ENCODE results near the gene SLC25A38. TPM values are rescaled to one million over a fixed set of nuclear protein-coding genes. Genes with fewer than 3 reads are reported as not detected.
"Not testable (repeated sequence)": the region's sequence is repeated elsewhere in the genome, so short reads cannot be mapped to it uniquely, and the experiment has no call there.

The SLC25A38 gene
- polyA plus RNA-seq, 1 donor from 2014 or later = 50.7 TPM

GRCh38 chr3:39358333-39358732, 24.8 kb upstream of the SLC25A38 start:
- peaks cover 4 to 8% (median 4%) of the 10 kb centered on the region in 3 donors for H3K4me1 Mint-ChIP-seq
- H3K27ac Mint-ChIP-seq = no peak overlapping the region
- no peak overlapping the region for H3K4me3 Mint-ChIP-seq
- H3K36me3 Mint-ChIP-seq = peaks cover 1% of the 10 kb centered on the region
- H3K9me3 Mint-ChIP-seq = peaks cover 0 to 3% (median 0%) of the 10 kb centered on the region in 3 donors
- peaks cover 5% of the 10 kb centered on the region for H3K27me3 Mint-ChIP-seq

GRCh38 chr3:39361252-39361927, 21.8 kb upstream of the SLC25A38 start:
- Mint-ChIP-seq H3K4me3 (no peak overlapping the region), H3K9me3 (peaks cover 0 to 2% (median 0%) of the 10 kb centered on the region in 3 donors), H3K36me3 (peaks cover 1% of the 10 kb centered on the region), H3K27me3 (no peaks in the 10 kb centered on the region), H3K27ac (no peak overlapping the region), H3K4me1 (peaks cover 4 to 8% (median 4%) of the 10 kb centered on the region in 3 donors)

GRCh38 chr3:39362192-39362591, 21.0 kb upstream of the SLC25A38 start:
- no peak overlapping the region for H3K27ac Mint-ChIP-seq
- H3K4me1 Mint-ChIP-seq = peaks cover 4 to 8% (median 4%) of the 10 kb centered on the region in 3 donors
- H3K36me3 Mint-ChIP-seq = peaks cover 1% of the 10 kb centered on the region
- peaks cover 0 to 2% (median 0%) of the 10 kb centered on the region in 3 donors for H3K9me3 Mint-ChIP-seq
- no peak overlapping the region for H3K4me3 Mint-ChIP-seq
- H3K27me3 Mint-ChIP-seq = no peaks in the 10 kb centered on the region

GRCh38 chr3:39362812-39363211, 20.4 kb upstream of the SLC25A38 start:
- Mint-ChIP-seq H3K27me3 (no peaks in the 10 kb centered on the region), H3K9me3 (peaks cover 0 to 2% (median 0%) of the 10 kb centered on the region in 3 donors), H3K27ac (no peak overlapping the region), H3K4me1 (peaks cover 2 to 8% (median 4%) of the 10 kb centered on the region in 3 donors), H3K4me3 (no peak overlapping the region), H3K36me3 (peaks cover 1% of the 10 kb centered on the region)

GRCh38 chr3:39370450-39370849, 12.7 kb upstream of the SLC25A38 start:
- H3K4me1 Mint-ChIP-seq, H3K4me3 Mint-ChIP-seq, H3K27me3 Mint-ChIP-seq, H3K36me3 Mint-ChIP-seq, H3K27ac Mint-ChIP-seq, H3K9me3 Mint-ChIP-seq: not testable (repeated sequence)

- peaks cover 2% of the 10 kb centered on the region for H3K36me3 Mint-ChIP-seq
- no peak overlapping the region for H3K4me3 Mint-ChIP-seq
- peaks cover 8% of the 10 kb centered on the region for H3K27me3 Mint-ChIP-seq
- H3K27ac Mint-ChIP-seq = no peak overlapping the region
- H3K9me3 Mint-ChIP-seq = peaks cover 0 to 3% (median 2%) of the 10 kb centered on the region in 3 donors
- peaks cover 4 to 9% (median 4%) of the 10 kb centered on the region in 3 donors for H3K4me1 Mint-ChIP-seq
Measured at GRCh38 chr3:39372833-39373232, 10.3 kb upstream of the SLC25A38 start.

GRCh38 chr3:39376959-39377634, 6.1 kb upstream of the SLC25A38 start:
- H3K4me3 Mint-ChIP-seq = no peak overlapping the region
- H3K27me3 Mint-ChIP-seq = peaks cover 5% of the 10 kb centered on the region
- peaks cover 4 to 14% (median 10%) of the 10 kb centered on the region in 3 donors for H3K4me1 Mint-ChIP-seq
- H3K27ac Mint-ChIP-seq = peak overlapping the region in 1 of 3 donors; percentile 47
- peaks cover 2% of the 10 kb centered on the region for H3K36me3 Mint-ChIP-seq
- H3K9me3 Mint-ChIP-seq = peaks cover 0 to 2% (median 0%) of the 10 kb centered on the region in 3 donors

GRCh38 chr3:39378088-39378487, 5.1 kb upstream of the SLC25A38 start:
- no peaks in the 10 kb centered on the region for H3K9me3 Mint-ChIP-seq
- H3K27ac Mint-ChIP-seq = peak overlapping the region in 1 of 3 donors; percentile 4
- peaks cover 8 to 17% (median 10%) of the 10 kb centered on the region in 3 donors for H3K4me1 Mint-ChIP-seq

GRCh38 chr3:39378957-39379777, 4.0 kb upstream of the SLC25A38 start:
- Mint-ChIP-seq H3K36me3 (peaks cover 2% of the 10 kb centered on the region), H3K9me3 (no peaks in the 10 kb centered on the region), H3K27me3 (no peaks in the 10 kb centered on the region), H3K27ac (peak overlapping the region in 1 of 3 donors; percentile 31), H3K4me3 (no peak overlapping the region), H3K4me1 (peaks cover 10 to 17% (median 13%) of the 10 kb centered on the region in 3 donors)

More at GRCh38 chr3:39378088-39378487, 5.1 kb upstream of the SLC25A38 start:
- peaks cover under 1% of the 10 kb centered on the region for H3K27me3 Mint-ChIP-seq
- peaks cover 2% of the 10 kb centered on the region for H3K36me3 Mint-ChIP-seq
- H3K4me3 Mint-ChIP-seq = peak overlapping the region in 2 of 4 donors; percentile 3 to 15

- Mint-ChIP-seq H3K4me1 (peaks cover 12 to 17% (median 16%) of the 10 kb centered on the region in 3 donors), H3K9me3 (no peaks in the 10 kb centered on the region), H3K27me3 (no peaks in the 10 kb centered on the region), H3K27ac (peak overlapping the region in 2 of 3 donors; percentile 31 to 41), H3K36me3 (peaks cover 2% of the 10 kb centered on the region), H3K4me3 (peak overlapping the region in 1 of 4 donors; percentile 48)
Measured at GRCh38 chr3:39379778-39380155, 3.4 kb upstream of the SLC25A38 start.

GRCh38 chr3:39381432-39381831, 1.7 kb upstream of the SLC25A38 start:
- H3K36me3 Mint-ChIP-seq = no peaks in the 10 kb centered on the region
- no peaks in the 10 kb centered on the region for H3K27me3 Mint-ChIP-seq
- peaks cover 22 to 28% (median 27%) of the 10 kb centered on the region in 3 donors for H3K4me1 Mint-ChIP-seq
- no peaks in the 10 kb centered on the region for H3K9me3 Mint-ChIP-seq
- peak overlapping the region in 1 of 3 donors; percentile 10 for H3K27ac Mint-ChIP-seq
- no peak overlapping the region for H3K4me3 Mint-ChIP-seq

- Mint-ChIP-seq H3K4me1 (peaks cover 33 to 46% (median 43%) of the 10 kb centered on the region in 3 donors), H3K27me3 (no peaks in the 10 kb centered on the region), H3K36me3 (no peaks in the 10 kb centered on the region), H3K27ac (peak overlapping the region; percentile 98 to 99 (median 98)), H3K4me3 (peak overlapping the region; percentile 95 to 100 (median 98)), H3K9me3 (no peaks in the 10 kb centered on the region)
Measured at GRCh38 chr3:39383881-39384664, 903 bp downstream of the SLC25A38 start.

GRCh38 chr3:39384665-39385000, 1.5 kb downstream of the SLC25A38 start:
- Mint-ChIP-seq H3K27me3 (no peaks in the 10 kb centered on the region), H3K27ac (peak overlapping the region in 2 of 3 donors; percentile 98), H3K9me3 (no peaks in the 10 kb centered on the region), H3K4me3 (peak overlapping the region; percentile 95 to 100 (median 98)), H3K36me3 (no peaks in the 10 kb centered on the region), H3K4me1 (peaks cover 38 to 52% (median 49%) of the 10 kb centered on the region in 3 donors)

GRCh38 chr3:39385456-39386090, 2.4 kb downstream of the SLC25A38 start:
- Mint-ChIP-seq H3K4me1 (peaks cover 39 to 57% (median 53%) of the 10 kb centered on the region in 3 donors), H3K27ac (peak overlapping the region in 1 of 3 donors; percentile 45), H3K4me3 (peak overlapping the region in 3 of 4 donors; percentile 62 to 100 (median 82)), H3K27me3 (no peaks in the 10 kb centered on the region), H3K36me3 (no peaks in the 10 kb centered on the region), H3K9me3 (no peaks in the 10 kb centered on the region)
